GM21360 (cell line): ENCODE data around the gene PRMT9.

Experiments
- ATAC-seq: cut with Tn5 transposase; IDR thresholded peaks from one replicate; pipeline ENCODE4 v1.9.1; 2021; ENCODE audit warnings: mild to moderate bottlenecking, moderate library complexity; ENCODE audit not compliant: unreplicated experiment

The PRMT9 gene

DNA sequence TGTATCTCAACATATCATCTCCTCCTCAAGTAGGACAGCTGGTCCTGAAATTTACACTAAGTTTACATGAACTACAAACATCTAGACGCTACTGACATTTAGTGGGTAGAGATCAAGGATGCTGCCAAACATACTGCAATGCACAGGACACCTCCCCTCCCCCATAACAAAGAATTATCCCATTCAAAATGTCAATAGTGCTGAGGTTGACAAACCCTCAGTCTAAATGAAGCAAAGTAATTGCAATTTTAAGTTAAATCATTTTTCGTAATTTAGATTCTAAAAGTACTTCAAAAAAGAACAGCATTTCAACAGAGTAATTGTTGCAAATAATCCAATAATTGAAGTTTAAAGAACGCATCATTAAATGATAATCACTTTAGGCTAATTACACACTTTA lies 1.2 kb downstream of the PRMT9 start:
- no peak for ATAC-seq

DNA sequence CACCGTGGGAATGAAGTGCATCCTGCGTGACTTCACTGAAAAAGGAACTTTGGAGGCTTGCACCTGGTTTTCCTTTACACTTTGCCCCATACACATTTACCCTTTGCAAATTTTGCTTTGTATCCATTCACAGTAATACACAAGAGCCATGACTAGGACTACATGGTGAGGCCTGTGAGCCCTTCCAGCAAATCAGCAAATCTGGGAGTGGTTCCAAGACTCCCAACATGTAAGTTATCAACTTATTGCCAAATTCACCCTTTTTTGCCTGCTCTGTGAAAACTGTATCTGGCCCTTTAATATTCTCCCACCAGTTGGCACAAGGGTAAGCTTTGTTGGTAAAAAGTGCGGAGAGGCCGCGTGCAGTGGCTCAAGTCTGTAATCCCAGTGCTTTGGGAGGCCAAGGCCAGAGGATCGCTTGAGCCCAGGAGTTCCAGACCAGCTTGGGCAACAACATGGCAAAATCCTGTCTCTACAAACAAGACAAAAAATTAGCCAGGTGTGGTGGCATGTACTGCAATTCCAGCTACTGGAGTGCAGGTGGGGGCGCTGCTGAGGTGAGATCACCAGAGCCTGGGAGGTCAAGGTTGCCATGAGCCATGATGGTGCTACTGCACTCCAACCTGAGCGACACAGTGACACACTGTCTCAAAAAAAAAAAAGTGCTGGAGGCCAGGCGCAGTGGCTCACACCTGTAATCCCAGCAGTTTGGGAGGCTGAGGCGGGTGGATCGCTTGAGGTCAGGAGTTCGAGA lies 5.0 kb downstream of the PRMT9 start:
- no peak for ATAC-seq

DNA sequence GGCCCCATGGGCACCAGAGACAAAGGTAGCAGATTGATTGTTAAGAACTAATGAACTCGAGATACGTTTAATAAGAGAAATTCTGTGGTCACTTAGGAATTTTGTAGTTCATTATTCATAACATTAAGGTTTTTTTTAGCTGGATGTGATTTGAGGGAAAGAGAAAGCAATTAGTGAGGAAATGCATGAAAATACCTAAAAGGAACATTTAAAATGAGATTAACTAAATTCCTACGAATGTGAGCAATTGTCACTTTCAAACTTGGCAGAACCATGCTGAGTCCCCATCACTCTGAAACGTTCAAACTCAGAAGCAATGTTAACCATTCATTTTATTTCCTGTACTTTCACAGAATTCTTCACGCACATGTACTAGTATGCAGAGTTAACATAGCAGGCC lies 5.9 kb downstream of the PRMT9 start:
- no peak for ATAC-seq

DNA sequence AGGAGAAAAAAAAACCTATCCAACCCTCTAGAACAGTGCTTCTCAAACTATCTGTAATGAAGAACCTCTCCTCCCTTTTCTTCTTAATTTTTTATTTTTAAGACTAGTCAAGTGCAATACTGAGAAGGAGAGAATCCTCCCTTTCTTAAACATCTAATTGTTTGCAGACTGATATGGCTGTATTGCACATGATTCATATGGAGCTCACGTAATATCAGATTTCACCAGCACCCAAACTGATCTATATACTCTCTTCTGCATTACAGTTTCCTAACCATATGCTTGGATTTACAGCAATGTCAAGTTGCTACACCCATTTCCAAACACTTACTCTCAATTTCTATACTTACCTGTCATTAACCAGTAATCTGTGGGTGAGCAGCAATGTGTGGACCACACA lies 9.5 kb downstream of the PRMT9 start:
- ATAC-seq: no peak

DNA sequence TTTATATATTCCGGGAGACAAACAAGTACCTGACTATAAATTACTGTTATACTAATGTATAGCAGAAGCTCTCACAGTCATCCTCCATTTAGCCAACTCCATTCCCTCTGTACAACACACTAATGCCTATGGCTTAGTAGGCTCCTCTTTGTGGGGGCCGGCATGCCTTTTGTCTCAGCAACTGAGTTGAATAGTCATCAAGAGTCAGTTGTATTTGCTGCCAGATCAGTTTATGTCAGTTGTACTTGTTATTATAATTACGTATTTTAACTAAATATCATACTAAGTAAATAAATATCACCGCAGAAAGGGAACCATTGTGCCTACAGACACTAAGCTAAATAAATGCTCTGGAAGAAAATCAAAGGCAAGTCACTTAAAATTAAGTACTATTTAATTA lies 9.9 kb downstream of the PRMT9 start:
- no peak for ATAC-seq

DNA sequence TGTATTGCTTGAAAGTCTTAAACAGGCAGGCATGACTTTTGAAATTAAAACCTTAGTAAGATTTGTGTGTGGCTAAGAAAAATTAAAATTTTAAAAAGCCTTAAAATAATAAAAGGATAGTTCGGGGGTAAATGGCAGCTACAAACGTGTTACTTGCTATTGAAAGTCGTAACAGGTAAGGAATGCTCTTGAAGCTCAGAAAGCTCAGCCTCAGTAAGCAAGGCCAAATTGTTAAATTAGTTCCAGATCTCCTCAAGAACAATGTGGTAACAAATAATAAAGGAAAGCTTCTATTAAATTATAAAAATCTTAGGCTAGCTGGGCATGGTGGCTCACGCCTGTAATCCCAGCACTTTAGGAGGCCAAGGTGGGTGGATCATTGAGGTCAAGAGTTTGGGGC lies 25.5 kb downstream of the PRMT9 start:
- ATAC-seq: no peak

DNA sequence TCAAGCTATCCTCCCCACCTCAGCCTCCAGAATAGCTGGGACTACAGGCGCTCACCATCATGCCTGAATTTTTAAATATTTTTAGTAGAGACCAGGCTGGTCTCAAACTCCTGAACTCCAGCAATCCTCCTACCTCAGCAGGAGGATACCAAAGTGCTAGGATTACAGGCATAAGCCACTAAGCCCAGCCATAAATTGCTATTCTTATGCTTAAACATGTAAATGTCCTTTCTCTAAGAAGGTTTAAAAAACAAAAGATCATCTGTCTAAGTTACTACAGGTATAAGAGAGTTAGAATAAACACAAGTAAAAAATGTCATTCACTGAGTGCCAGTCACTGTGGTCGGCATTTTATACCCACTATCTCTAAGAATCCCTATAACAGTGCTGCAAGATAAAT lies 28.3 kb downstream of the PRMT9 start:
- no peak for ATAC-seq

DNA sequence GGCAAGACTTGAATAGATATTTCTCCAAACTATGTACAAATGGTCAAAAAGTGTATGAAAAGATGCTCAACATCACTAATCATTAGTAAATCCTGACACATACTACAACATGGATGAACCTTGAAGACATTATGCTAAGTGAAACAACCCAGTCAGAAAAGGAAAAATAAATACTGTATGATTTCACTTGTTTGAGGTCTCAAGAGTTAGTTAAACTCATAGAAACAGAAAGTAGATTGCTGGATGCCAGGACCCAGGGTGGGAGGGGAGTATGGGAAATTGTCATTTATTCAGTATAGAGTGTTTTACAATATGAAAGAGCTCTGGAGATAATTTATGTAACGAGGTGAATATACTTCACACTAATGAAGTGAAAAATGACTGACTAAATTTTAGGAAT lies 32.4 kb downstream of the PRMT9 start:
- no peak for ATAC-seq

DNA sequence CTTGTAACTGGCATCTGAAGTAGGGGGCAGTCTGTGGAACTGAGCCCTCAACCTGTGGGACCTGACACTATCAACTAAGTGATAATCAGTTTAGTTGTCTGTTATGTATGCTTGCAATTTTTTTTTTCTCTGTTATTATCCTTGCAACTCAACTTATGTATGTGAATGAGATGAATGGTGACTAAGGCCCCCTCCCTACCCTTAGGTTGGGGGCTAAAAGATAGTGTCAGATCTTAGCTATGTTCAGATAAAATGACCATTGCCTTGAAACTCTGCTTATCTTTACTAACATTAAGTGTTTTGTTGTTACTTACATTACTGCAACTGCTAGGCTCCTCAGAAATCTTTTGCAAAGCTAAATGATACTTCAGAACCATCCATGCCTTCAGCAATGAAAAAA lies 35.3 kb downstream of the PRMT9 start:
- no peak for ATAC-seq

DNA sequence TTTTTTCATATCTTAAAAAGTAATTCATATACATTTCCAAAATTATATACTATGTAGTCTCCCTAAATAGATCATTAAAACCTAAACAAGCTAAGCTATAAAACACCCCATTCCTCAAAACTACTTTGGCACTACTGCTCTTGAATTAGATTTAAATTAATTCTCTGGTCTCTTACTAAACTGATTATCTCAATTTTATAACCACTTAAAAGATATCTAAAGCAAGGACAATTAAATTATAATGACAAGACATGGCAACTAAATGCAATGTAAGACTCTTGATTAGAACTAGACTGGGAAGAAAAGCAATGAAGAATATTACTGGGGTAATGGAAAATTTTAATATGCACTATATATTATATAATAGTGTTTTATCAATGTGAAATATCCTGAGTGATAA lies 38.9 kb downstream of the PRMT9 start:
- ATAC-seq: no peak

DNA sequence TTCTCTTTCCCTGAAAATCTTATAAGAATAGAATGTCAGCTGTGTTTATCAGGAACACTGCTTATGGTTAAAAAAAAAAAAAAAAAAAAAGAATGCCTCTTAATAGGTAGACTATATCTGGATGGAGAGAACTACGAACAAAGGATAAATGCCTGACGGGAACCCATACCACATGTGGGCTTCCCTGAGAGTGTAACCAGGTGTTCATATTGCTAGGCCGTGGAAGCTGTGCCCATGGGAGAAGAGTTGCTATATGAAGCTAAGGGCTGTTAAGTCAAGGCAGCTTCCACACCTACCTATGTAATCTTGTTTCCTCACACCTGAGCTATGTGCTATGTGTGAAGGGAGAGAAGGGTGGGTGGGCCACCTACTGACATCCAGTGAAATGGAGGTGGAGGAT lies 39.5 kb downstream of the PRMT9 start:
- ATAC-seq: no peak

DNA sequence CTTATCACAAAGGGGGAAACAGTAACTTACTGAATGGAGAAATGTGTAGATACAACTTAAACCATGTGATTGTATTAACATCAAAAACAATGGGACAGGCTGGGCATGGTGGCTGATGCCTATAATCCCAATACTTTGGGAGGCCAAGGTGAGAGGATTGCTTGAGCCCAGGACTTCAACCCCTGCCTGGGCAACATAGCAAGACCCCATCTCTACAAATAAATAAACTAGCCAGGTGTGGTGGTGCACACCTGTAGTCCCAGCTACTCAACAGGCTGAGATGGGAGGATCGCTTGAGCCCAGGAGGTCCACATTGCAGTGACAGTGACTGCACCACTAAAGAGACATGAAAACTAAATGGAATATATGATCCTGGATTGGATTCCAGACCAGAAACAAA lies 40.3 kb downstream of the PRMT9 start:
- no peak for ATAC-seq

DNA sequence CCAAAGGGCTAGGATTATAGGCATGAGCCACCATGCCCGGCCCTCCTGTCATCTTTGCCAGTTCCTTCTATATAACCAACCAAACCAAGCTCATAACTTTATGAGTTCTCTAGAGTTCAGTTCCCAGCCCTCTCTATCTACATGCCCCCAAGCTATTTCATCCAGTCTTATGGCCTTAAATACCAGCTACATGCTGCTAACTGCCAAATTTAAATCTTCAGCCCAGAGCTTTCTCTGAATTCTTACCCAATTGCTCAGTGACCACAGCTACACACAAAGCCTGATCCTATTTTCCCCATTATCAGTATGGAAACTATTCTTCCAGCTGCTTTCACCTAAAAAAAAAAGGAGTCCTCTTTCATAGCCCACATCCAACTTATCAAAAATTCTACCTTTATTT lies 43.6 kb downstream of the PRMT9 start:
- ATAC-seq: no peak

DNA sequence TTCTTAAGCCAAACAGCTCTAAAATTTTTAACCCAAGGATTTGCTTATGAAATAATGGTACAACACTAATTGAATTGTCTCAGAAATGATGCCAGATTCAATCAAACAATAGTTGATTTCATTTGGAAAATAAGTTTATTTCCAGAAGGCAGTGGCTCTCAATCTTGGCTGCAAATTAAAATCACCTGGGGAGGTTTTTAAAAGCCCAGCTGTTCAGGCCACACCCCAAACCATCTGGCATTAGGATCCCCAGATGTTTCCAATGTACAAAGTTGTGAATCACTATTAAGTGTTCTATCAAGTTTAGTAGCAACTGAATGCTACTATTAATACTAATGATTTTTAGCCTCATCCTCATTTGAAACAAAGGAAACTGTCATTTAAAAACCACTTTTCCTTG lies 44.6 kb downstream of the PRMT9 start:
- no peak for ATAC-seq

DNA sequence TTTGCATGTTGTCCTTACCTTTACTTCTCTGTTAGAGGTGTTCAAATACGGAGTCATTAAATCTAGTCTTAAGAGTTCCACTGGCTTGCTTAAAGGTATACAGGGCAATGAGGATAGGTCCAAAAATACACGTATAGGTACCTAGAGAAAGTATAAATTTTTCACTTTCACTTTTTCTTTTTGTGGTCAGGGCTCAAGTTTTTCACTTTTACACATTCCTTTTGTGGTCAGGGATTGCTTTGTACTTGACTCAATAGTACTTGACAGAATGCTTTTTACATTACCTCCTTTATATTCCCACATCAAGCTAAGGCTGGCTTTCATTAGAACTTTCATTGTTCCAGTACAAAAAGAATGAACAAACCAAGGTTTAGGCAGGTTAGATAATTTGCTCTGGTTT lies 45.0 kb downstream of the PRMT9 start:
- ATAC-seq: no peak

DNA sequence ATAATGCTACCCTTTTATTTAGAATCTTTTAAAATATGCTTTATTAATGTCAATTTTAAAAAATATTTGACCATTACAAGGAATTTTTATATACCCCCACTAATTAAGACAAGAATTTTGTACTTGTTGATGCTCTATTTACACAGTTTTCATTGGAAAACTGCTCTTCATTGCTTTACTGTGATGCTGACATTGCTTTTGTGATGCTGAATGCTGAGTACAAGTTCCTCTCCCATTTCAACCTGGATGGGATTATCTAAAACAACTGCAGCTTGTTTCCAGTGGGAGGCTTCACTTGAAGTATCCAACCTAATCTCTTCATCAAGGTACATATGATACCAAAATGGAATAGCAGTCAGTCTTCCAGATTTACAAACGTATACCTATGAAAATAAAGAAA lies 45.6 kb downstream of the PRMT9 start:
- no peak for ATAC-seq

DNA sequence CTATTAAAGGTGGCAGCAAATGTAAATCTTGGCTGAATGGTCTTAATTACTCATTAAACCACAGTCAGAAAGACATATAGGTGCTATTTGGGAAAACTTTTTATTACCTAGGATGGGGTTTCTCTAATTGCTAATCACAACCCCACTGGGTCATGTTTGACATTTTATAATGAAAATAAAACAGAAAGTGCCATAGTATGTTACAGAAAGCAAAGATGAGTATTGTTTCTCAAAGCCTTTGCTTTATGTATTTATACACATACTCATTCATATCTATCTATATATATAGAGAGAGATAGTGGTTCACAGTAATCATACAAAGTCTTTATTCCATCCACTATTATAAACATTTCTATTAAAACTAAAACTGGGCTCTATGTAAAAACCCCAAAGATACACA lies 48.6 kb downstream of the PRMT9 start:
- no peak for ATAC-seq

DNA sequence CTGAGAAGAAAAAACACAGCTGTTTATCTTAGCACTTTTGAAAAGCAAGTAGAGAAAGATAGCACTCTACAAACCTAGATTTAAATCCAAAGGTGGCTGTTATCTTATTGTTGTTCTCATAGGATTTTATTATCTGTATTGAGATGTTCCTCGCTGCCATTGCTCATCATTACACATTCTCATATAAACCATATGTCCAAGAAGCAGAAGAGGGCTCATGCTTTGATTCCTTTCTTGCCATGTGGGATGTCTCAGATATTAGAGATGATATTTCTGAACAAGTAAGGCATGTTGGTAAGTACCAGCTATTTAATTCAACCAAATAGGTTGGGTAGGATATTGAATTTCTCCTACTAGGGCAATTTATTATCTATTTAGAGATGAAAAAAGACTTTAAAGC lies 50.3 kb downstream of the PRMT9 start:
- no peak for ATAC-seq

DNA sequence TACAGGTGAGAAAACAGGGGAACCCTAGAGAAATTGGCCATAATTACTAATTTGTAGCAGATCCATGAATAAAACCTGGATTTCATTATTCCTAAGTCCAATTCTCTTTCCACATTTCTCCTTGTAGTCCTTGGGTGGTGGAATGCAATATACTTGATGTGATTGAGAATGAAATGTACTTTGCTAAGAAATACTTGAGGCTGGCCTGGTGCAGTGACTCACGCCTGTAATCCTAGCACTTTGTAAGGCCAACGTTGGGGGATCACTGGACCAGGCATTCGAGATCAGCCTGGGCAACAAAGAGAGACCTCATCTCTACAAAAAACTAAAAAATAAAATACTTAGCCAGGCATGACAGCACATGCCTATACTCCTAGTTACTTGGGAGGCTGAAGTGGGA lies 50.9 kb downstream of the PRMT9 start:
- ATAC-seq: no peak

DNA sequence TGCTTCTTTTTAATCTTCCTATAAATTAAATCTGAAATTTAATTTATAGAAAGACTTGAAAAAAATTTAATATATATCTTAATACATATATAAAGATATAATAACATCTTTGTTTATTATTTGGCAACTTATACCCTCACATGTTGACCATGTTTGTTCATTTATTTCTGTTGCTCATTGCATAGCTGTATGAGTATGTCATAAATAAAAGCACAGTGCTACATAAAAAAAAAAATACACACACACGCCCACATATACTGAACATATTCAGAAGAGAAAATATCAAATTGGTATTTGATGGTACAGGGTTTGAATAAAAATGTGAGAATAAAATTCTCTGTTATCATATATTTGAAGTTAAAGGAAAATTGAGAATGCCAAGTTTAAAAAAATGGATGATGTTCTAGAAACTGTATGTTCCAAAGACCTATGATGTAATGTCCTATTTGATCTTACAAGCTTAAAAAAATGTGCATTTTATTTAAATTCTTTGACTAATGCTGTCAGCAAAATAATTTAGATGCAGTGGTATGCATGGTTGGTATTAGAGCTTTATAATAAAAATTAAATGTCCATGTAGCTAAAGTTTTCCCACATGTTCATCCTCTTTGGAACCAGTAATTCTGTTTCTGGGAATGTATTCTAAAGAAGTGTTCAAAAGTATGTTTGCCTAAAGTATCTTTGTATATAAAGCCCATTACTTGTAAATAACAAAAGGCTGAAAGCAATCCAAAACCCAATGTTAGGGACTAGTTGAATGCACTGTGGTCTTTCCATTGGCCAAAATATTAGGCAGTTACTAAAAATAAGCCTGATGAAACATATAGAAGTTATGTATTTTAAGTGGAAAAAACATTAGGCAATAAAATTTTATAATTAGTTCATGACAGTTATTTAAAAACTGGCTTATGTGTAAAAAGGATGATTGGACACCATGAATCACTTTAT lies 53.9 kb downstream of the PRMT9 start:
- ATAC-seq: no peak

DNA sequence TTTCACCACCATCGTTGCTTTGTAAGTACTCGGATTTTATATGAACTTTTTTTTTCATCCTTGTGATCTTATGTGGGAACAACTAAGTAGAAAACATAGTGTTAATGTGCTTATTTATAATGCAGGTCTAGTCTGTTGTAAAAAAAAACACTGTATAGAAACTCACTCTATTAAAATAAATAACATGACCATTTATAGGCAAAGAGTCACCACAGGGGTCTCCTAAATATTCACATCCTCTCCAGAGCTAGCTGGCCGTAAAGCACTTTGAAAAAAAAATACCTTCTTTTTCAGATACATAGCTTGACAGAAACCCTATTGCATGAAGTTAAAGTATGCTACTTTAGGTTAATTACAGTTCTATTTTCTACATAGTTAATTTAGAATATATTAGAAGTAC lies 55.5 kb downstream of the PRMT9 start:
- no peak for ATAC-seq

DNA sequence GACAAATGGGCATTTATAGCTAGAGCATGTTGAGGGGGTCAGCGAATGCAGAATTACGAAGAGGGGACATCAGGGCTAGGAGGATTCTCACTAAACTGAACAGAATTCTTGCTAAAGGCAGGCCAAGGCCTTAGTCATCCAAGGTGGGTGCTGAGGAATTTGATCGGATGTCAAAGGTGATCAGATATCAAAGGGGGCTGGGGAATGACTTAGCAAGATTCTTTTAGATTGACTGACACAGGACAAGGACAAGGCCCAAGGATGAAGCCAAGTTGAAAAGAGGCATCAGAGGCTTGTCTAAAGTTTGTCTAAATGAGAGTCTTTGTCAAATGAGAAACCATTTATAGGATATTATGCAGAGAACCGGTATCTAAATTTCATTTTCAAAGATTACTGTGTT lies 57.1 kb downstream of the PRMT9 start:
- ATAC-seq: no peak
